ENCODE results near the gene MSI2.

GRCh38 chr17:57536789-57537523 lies 280.6 kb downstream of the MSI2 start:
- TF ChIP-seq SUZ12 (IDR thresholded peaks at IDR 0.05; ENCODE audit: extremely low read depth, insufficient read depth, insufficient read length) (no peak), YY1 (IDR thresholded peaks at IDR 0.05; ENCODE audit: insufficient read depth, insufficient read length) (no peak)
